ENCODE measurements around the gene PML.

PML gene

DNA sequence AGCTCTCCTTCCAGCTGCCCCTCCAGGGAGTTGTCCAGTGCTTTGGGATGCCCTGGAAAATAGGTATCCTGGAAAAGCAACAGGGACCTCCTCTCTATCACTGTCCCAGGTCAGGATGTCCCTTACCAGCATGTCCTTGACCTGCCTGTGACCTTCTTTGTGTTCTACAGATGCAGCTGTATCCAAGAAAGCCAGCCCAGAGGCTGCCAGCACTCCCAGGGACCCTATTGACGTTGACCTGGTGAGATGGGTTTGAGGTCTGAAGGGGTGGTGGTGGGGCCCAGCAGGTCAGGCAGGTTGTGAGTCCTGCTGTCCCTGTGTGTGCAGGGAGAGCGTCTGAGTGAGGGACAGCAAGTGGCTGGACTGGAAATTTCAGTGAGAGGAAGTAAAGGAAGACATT is 30.2 kb downstream of the PML start:
- DNase-seq (ENCODE audit: low read depth), result no peak
- no peak overlapping the region for H3K9ac ChIP-seq (ENCODE audit: low read length)
- peaks cover 22% of the 10 kb centered on the region for H3K4me1 ChIP-seq (ENCODE audit: control insufficient read depth, insufficient read depth, low read length)
- H3K27me3 ChIP-seq (replicated peaks; ENCODE audit: control insufficient read depth, insufficient read depth, low read length), result no peaks in the 10 kb centered on the region
- H3K9me3 ChIP-seq (ENCODE audit: control insufficient read depth, low read length), result no peaks in the 10 kb centered on the region
- peaks cover 79% of the 10 kb centered on the region for H3K36me3 ChIP-seq (ENCODE audit: control insufficient read depth, insufficient read depth, low read length, severe bottlenecking)
- no peak overlapping the region for H3K4me3 ChIP-seq (ENCODE audit: low read length)

DNA sequence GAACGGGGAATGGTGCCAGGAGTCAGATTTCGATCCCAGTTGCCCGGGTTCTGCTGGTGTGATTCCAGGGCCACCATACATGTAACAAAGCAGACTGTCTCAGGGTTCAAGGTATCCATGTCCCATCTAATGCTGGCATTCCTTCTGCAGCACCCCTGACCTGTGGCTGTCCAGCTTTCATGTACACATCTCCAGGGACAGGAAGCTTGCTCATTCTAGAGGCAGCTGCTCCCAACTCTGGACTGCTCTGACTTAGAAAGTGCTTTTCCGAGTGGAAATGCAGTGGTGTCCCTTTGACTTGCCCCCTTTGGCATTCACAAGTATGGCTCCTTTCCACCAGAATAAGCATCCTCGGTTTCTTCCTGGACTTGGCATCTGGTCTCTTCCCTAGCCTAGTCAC is 30.9 kb downstream of the PML start:
- peaks cover 22% of the 10 kb centered on the region for H3K4me1 ChIP-seq (ENCODE audit: control insufficient read depth, insufficient read depth, low read length)
- no peaks in the 10 kb centered on the region for H3K27me3 ChIP-seq (replicated peaks; ENCODE audit: control insufficient read depth, insufficient read depth, low read length)
- H3K4me3 ChIP-seq (ENCODE audit: low read length), result no peak overlapping the region
- H3K9me3 ChIP-seq (ENCODE audit: control insufficient read depth, low read length), result no peaks in the 10 kb centered on the region
- peak; percentile 7 for DNase-seq (ENCODE audit: low read depth)
- H3K36me3 ChIP-seq (ENCODE audit: control insufficient read depth, insufficient read depth, low read length, severe bottlenecking), result peaks cover 79% of the 10 kb centered on the region
- no peak overlapping the region for H3K9ac ChIP-seq (ENCODE audit: low read length)

DNA sequence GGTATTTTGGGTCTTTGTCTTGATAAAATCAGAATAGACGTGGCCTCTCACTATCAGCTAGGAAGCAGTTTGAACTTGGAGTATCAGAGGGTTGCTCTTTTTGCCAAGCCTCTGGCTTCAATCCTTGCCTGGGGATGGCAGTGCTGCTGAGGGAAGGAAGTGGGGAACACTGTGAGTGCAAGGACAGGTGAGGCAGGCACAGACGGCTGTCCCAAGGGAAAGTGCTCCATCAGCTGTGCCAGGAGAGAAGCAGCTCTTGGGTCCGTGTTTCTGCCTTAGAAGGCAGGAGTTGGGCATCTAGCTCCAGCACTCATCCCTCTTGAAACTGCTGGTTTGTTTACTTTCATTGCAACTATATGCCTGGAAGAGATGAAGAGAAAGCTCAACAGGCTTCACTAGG is 33.2 kb downstream of the PML start:
- H3K9ac ChIP-seq (ENCODE audit: low read length), result no peak overlapping the region
- DNase-seq (ENCODE audit: low read depth), result no peak
- peaks cover 70% of the 10 kb centered on the region for H3K36me3 ChIP-seq (ENCODE audit: control insufficient read depth, insufficient read depth, low read length, severe bottlenecking)
- H3K9me3 ChIP-seq (ENCODE audit: control insufficient read depth, low read length), result no peaks in the 10 kb centered on the region
- no peak overlapping the region for H3K4me3 ChIP-seq (ENCODE audit: low read length)
- H3K27me3 ChIP-seq (replicated peaks; ENCODE audit: control insufficient read depth, insufficient read depth, low read length), result no peaks in the 10 kb centered on the region
- peaks cover 22% of the 10 kb centered on the region for H3K4me1 ChIP-seq (ENCODE audit: control insufficient read depth, insufficient read depth, low read length)

DNA sequence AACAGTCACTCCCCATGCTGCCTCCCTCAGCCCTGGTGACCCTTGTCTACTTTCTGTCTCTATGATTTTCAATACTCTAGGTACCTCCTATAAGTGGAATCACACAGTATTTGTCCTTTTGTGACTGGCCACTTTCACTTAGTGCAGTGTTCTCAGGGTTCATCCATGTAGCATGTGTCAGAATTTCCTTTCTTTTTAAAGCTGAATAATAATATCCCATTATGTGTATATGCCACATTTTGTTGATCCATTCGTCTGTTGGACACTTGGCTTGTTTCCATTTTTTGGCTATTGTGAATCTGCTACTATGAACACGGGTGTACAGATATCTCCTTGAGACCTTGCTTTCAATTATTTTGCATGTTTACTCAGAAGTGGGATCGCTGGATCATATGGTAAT is 34.1 kb downstream of the PML start:
- DNase-seq (ENCODE audit: low read depth), result no peak
- peaks cover 20% of the 10 kb centered on the region for H3K4me1 ChIP-seq (ENCODE audit: control insufficient read depth, insufficient read depth, low read length)
- no peak overlapping the region for H3K4me3 ChIP-seq (ENCODE audit: low read length)
- H3K9me3 ChIP-seq (ENCODE audit: control insufficient read depth, low read length), result no peaks in the 10 kb centered on the region
- no peaks in the 10 kb centered on the region for H3K27me3 ChIP-seq (replicated peaks; ENCODE audit: control insufficient read depth, insufficient read depth, low read length)
- H3K36me3 ChIP-seq (ENCODE audit: control insufficient read depth, insufficient read depth, low read length, severe bottlenecking), result peaks cover 70% of the 10 kb centered on the region
- H3K9ac ChIP-seq (ENCODE audit: low read length), result no peak overlapping the region

DNA sequence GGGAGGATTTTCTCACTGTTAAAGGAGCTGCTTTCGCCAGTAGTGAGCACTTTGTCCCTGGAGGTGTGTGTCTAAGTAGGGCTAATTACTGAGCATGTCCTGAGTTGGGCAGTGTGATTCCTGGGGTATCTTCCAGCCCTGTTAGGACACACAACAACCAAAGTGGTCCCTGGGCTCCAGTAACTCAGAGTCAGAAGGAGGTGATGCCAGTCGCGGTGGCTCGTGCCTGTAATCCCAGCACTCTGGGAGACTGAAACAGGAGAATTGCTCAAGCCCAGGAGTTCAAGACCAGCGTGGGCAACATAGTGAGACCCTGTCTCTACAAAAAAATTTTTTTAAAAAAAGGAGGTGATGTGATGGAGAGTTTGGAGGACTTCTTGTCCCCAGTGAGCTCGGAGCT is 37.5 kb downstream of the PML start:
- Histone ChIP-seq H3K36me3 (ENCODE audit: control insufficient read depth, insufficient read depth, low read length, severe bottlenecking) (peaks cover 70% of the 10 kb centered on the region), H3K4me3 (ENCODE audit: low read length) (no peak overlapping the region), H3K4me1 (ENCODE audit: control insufficient read depth, insufficient read depth, low read length) (peaks cover 8% of the 10 kb centered on the region), H3K9me3 (ENCODE audit: control insufficient read depth, low read length) (no peaks in the 10 kb centered on the region), H3K27me3 (replicated peaks; ENCODE audit: control insufficient read depth, insufficient read depth, low read length) (no peaks in the 10 kb centered on the region), H3K9ac (ENCODE audit: low read length) (no peak overlapping the region)
- no peak for DNase-seq (ENCODE audit: low read depth)

DNA sequence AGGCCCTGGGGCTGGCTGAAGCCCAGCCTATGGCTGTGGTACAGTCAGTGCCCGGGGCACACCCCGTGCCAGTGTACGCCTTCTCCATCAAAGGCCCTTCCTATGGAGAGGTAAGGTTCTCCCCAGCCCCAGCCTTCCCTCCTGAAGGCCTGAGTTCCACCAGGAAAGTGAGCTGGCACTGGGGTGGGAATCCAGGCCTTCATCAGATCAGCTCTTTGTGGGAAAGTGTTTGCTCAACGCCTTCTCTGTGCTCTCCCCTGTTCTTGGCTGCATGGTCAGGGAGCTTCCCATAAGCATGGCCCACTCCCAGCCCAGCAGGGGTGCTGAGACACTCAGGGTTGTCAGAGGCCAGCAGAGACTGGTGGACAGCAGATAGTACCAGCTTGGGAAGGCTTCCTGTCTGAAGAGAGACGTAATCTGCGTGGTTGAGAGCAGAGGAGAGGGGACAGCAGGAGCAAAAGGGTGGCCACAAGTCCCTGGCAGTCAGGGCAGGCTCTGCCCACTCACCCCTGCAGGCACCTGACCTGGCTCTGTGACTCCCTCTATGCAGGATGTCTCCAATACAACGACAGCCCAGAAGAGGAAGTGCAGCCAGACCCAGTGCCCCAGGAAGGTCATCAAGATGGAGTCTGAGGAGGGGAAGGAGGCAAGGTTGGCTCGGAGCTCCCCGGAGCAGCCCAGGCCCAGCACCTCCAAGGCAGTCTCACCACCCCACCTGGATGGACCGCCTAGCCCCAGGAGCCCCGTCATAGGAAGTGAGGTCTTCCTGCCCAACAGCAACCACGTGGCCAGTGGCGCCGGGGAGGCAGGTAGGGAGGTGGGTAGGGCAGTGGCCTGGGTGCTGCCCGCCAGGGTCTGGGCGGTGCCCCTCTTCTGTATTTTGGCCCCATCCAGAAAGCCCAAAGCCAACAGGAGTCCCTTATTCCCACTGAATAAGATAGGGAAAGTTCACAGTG is 38.4 kb downstream of the PML start:
- H3K27me3 ChIP-seq (replicated peaks; ENCODE audit: control insufficient read depth, insufficient read depth, low read length), result no peaks in the 10 kb centered on the region
- H3K4me1 ChIP-seq (ENCODE audit: control insufficient read depth, insufficient read depth, low read length), result peaks cover 11% of the 10 kb centered on the region
- no peak overlapping the region for H3K4me3 ChIP-seq (ENCODE audit: low read length)
- no peaks in the 10 kb centered on the region for H3K9me3 ChIP-seq (ENCODE audit: control insufficient read depth, low read length)
- no peak for DNase-seq (ENCODE audit: low read depth)
- no peak overlapping the region for H3K9ac ChIP-seq (ENCODE audit: low read length)
- peaks cover 67% of the 10 kb centered on the region for H3K36me3 ChIP-seq (ENCODE audit: control insufficient read depth, insufficient read depth, low read length, severe bottlenecking)

DNA sequence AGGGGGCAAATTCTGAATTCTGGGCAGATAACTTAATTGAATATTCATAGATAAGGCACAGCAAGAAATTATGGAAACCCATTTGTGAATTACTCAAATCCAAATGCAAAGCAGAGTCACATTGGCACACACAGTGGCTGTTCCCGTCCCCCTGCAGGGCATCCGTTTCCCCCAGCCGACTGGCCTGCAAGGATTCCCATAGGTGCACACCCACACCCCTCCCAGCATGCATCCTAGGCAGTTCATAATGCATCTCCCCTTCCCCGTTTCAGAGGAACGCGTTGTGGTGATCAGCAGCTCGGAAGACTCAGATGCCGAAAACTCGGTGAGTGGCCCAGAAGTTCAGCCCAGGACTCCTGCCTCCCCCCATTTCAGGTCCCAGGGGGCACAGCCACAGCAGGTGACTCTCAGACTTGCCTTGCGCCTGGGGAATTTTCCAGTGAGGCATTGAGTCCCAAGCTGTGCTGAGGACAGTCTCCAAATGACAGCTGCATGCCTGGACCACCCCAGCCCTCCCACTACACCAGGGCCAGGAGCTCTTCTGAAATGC is 39.8 kb downstream of the PML start:
- no peak overlapping the region for H3K9ac ChIP-seq (ENCODE audit: low read length)
- no peaks in the 10 kb centered on the region for H3K9me3 ChIP-seq (ENCODE audit: control insufficient read depth, low read length)
- H3K4me3 ChIP-seq (ENCODE audit: low read length), result no peak overlapping the region
- no peaks in the 10 kb centered on the region for H3K27me3 ChIP-seq (replicated peaks; ENCODE audit: control insufficient read depth, insufficient read depth, low read length)
- peaks cover 58% of the 10 kb centered on the region for H3K36me3 ChIP-seq (ENCODE audit: control insufficient read depth, insufficient read depth, low read length, severe bottlenecking)
- H3K4me1 ChIP-seq (ENCODE audit: control insufficient read depth, insufficient read depth, low read length), result peaks cover 24% of the 10 kb centered on the region
- no peak for DNase-seq (ENCODE audit: low read depth)

DNA sequence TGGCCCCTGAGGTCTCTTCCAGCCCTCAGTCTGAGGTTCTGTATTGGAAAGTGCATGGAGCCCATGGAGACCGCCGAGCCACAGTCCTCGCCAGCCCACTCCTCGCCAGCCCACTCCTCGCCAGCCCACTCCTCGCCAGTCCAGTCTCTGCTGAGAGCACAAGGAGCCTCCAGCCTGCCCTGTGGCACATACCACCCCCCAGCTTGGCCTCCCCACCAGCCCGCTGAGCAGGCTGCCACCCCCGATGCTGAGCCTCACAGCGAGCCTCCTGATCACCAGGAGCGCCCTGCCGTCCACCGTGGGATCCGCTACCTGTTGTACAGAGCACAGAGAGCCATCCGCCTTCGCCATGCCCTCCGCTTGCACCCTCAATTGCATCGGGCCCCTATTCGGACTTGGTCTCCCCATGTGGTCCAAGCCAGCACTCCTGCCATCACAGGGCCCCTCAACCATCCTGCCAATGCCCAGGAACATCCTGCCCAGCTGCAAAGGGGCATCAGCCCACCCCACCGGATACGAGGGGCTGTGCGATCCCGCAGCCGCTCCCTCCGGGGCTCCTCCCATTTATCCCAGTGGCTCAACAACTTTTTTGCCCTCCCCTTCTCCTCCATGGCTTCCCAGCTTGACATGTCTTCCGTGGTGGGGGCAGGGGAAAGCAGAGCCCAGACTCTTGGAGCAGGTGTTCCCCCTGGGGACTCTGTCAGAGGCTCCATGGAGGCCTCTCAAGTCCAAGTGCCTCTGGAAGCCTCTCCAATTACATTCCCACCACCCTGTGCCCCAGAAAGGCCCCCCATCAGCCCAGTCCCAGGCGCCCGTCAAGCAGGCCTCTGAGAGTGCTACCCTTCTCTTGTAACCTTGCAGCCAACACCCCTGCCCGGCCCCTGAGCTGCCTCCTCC is 40.9 kb downstream of the PML start:
- DNase-seq (ENCODE audit: low read depth), result no peak
- Histone ChIP-seq H3K4me3 (ENCODE audit: low read length) (no peak overlapping the region), H3K4me1 (ENCODE audit: control insufficient read depth, insufficient read depth, low read length) (peaks cover 35% of the 10 kb centered on the region), H3K9me3 (ENCODE audit: control insufficient read depth, low read length) (no peaks in the 10 kb centered on the region), H3K36me3 (ENCODE audit: control insufficient read depth, insufficient read depth, low read length, severe bottlenecking) (peaks cover 50% of the 10 kb centered on the region), H3K9ac (ENCODE audit: low read length) (no peak overlapping the region), H3K27me3 (replicated peaks; ENCODE audit: control insufficient read depth, insufficient read depth, low read length) (no peaks in the 10 kb centered on the region)

DNA sequence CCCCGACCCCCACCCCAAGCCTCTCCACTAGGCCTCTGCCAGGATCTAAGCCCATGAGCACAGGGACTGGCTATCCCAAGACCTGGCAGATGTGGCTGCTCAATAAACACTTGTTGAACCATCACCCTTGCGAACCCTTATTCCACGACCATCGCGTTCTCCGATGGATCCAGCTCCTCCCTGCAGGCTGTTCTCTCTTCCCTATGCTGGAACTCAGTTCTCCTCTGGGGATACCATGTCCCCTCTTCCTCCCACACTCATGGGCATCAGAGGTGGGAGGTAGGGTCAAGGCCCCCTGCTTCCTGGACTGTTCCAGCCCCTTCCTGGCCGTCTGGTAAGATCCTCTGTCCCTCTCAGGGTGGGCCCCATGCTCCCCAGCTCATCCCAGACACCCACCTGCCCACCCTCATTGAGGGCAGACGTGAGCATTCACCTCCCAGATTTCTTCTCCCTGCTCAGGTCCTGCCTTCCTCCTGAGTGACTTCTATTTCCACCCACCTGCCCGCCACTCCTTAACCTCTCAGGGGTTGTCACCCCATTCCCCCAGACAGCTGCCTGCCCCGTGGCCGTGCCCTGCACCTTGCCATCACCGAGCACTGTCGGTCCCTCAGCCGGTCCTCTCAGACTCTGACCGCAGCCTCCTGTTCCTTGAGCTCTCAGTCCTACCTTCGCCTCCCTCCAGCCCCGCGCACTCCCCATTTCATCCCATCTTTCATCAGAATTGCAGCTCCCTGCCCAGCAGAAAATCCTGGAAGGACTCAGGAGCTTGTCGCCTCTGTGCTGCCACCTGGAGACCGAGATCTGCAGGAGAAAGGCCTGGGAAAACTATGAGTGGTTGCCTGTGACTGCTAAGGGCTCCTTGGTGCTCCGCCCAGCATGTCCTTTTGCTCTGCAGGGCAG is 42.0 kb downstream of the PML start:
- H3K9ac ChIP-seq (ENCODE audit: low read length), result peak overlapping the region; percentile 15
- peak; percentile 63 for DNase-seq (ENCODE audit: low read depth)

DNA sequence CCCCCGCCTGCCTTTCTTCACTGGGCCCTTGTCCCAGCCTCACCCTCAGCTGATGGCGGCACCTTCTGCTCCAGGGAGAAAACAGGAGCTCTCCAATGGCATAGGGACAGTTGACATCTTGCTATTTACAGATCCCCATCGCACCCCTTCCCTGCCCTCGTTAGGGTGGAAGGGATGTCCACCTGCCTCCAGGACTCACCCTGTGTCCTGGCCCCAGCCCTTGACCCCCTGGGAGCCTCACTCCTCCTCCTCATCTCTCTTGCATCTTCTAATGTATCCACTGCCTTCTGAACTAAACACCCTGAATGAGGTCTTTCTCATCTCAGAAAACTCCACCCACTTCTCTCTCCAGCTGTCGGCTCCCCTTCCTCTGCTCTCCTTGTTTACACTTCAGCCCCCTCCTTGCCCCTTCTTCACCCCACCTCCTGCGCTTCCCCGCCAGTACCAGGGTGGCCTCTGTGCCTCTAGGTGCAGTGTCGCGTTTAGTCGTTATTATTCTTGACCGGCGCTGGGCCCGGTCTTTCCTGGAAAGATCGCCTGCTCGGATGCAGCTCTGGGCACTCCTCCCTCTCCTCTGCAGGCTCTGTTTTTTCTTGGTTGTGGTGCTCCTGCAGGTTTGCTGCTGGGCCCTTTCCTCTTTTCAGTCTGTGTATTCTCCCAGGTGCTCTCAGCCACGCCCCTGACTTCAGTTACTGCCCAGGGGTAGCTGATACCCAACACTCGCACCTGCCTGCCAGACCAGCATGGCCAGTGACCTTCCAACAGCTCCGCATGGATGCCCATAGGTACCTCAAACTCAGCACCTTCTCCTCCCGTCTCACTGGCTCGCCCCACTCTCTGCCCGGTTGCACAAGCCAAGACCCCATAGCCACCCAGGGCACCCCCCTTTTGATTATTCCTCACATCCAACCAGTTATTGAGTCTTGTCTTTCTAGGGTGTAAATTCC is 42.9 kb downstream of the PML start:
- H3K4me3 ChIP-seq (ENCODE audit: low read length), result no peak overlapping the region
- H3K9ac ChIP-seq (ENCODE audit: low read length), result peak overlapping the region; percentile 63
- H3K4me1 ChIP-seq (ENCODE audit: control insufficient read depth, insufficient read depth, low read length), result peaks cover 46% of the 10 kb centered on the region

More for the DNA sequence above, 42.0 kb downstream of the PML start:
- Histone ChIP-seq H3K36me3 (ENCODE audit: control insufficient read depth, insufficient read depth, low read length, severe bottlenecking) (peaks cover 50% of the 10 kb centered on the region), H3K27me3 (replicated peaks; ENCODE audit: control insufficient read depth, insufficient read depth, low read length) (no peaks in the 10 kb centered on the region), H3K4me1 (ENCODE audit: control insufficient read depth, insufficient read depth, low read length) (peaks cover 46% of the 10 kb centered on the region), H3K9me3 (ENCODE audit: control insufficient read depth, low read length) (no peaks in the 10 kb centered on the region), H3K4me3 (ENCODE audit: low read length) (no peak overlapping the region)

More for the DNA sequence above, 42.9 kb downstream of the PML start:
- Histone ChIP-seq H3K27me3 (replicated peaks; ENCODE audit: control insufficient read depth, insufficient read depth, low read length) (no peaks in the 10 kb centered on the region), H3K9me3 (ENCODE audit: control insufficient read depth, low read length) (no peaks in the 10 kb centered on the region), H3K36me3 (ENCODE audit: control insufficient read depth, insufficient read depth, low read length, severe bottlenecking) (peaks cover 48% of the 10 kb centered on the region)
- DNase-seq (ENCODE audit: low read depth), result no peak

All from adipocyte (in vitro differentiated cells).